ENCODE measurements around the gene SMKR1.
"Not testable (repeated sequence)": the region's sequence is repeated elsewhere in the genome, so short reads cannot be mapped to it uniquely, and the experiment has no call there.

The SMKR1 gene

GRCh38 chr7:129524405-129524804, 22.1 kb downstream of the SMKR1 start:
- in situ Hi-C loops (cut with MboI; ENCODE audit: low sequenced_read_pairs) = not testable (repeated sequence)

- in situ Hi-C loops (cut with MboI; ENCODE audit: low sequenced_read_pairs) = no loop called here
Measured at GRCh38 chr7:129525225-129525862, 23.0 kb downstream of the SMKR1 start.

- in situ Hi-C loops (cut with MboI; ENCODE audit: low sequenced_read_pairs) = no loop called here
Measured at GRCh38 chr7:129529643-129530042, 27.3 kb downstream of the SMKR1 start.

GRCh38 chr7:129530795-129531391, 28.6 kb downstream of the SMKR1 start:
- in situ Hi-C loops (cut with MboI; ENCODE audit: low sequenced_read_pairs) = no loop called here

- in situ Hi-C loops (cut with MboI; ENCODE audit: low sequenced_read_pairs) = no loop called here
Measured at GRCh38 chr7:129531721-129532120, 29.4 kb downstream of the SMKR1 start.

- in situ Hi-C loops (cut with MboI; ENCODE audit: low sequenced_read_pairs) = no loop called here
Measured at GRCh38 chr7:129532375-129532774, 30.0 kb downstream of the SMKR1 start.

GRCh38 chr7:129534558-129535274, 32.4 kb downstream of the SMKR1 start:
- in situ Hi-C loops (cut with MboI; ENCODE audit: low sequenced_read_pairs) = not testable (repeated sequence)

- in situ Hi-C loops (cut with MboI; ENCODE audit: low sequenced_read_pairs) = no loop called here
Measured at GRCh38 chr7:129535896-129536295, 33.6 kb downstream of the SMKR1 start.

- in situ Hi-C loops (cut with MboI; ENCODE audit: low sequenced_read_pairs) = no loop called here
Measured at GRCh38 chr7:129536323-129536722, 34.0 kb downstream of the SMKR1 start.

GRCh38 chr7:129538790-129539189, 36.5 kb downstream of the SMKR1 start:
- in situ Hi-C loops (cut with MboI; ENCODE audit: low sequenced_read_pairs) = no loop called here

- in situ Hi-C loops (cut with MboI; ENCODE audit: low sequenced_read_pairs) = no loop called here
Measured at GRCh38 chr7:129540340-129540739, 38.0 kb downstream of the SMKR1 start.

GRCh38 chr7:129544700-129545099, 42.4 kb downstream of the SMKR1 start:
- in situ Hi-C loops (cut with MboI; ENCODE audit: low sequenced_read_pairs) = no loop called here

- in situ Hi-C loops (cut with MboI; ENCODE audit: low sequenced_read_pairs) = no loop called here
Measured at GRCh38 chr7:129550693-129551360, 48.5 kb downstream of the SMKR1 start.

- in situ Hi-C loops (cut with MboI; ENCODE audit: low sequenced_read_pairs) = no loop called here
Measured at GRCh38 chr7:129553899-129554461, 51.6 kb downstream of the SMKR1 start.

- in situ Hi-C loops (cut with MboI; ENCODE audit: low sequenced_read_pairs) = no loop called here
Measured at GRCh38 chr7:129556607-129557133, 54.3 kb downstream of the SMKR1 start.

GRCh38 chr7:129557686-129558481, 55.6 kb downstream of the SMKR1 start:
- in situ Hi-C loops (cut with MboI; ENCODE audit: low sequenced_read_pairs) = no loop called here

- in situ Hi-C loops (cut with MboI; ENCODE audit: low sequenced_read_pairs) = no loop called here
Measured at GRCh38 chr7:129559564-129559963, 57.2 kb downstream of the SMKR1 start.

- in situ Hi-C loops (cut with MboI; ENCODE audit: low sequenced_read_pairs) = no loop called here
Measured at GRCh38 chr7:129560831-129561230, 58.5 kb downstream of the SMKR1 start.

GRCh38 chr7:129561677-129562359, 59.5 kb downstream of the SMKR1 start:
- in situ Hi-C loops (cut with MboI; ENCODE audit: low sequenced_read_pairs) = no loop called here
